GM23338 (cell line): Measurements from ENCODE around the gene FRG2. TPM values are rescaled to one million over a fixed set of nuclear protein-coding genes. Genes with fewer than 3 reads are reported as not detected.
"Not testable (repeated sequence)": the region's sequence is repeated elsewhere in the genome, so short reads cannot be mapped to it uniquely, and the experiment has no call there.

ENCODE experiments used
- ATAC-seq: fragments of 200-7000 bp; cut with Tn5 transposase; 3 replicates; pipeline ENCODE4 v1.9.1; 2020
- DNase-seq: peaks from one replicate; pipeline ENCODE4 v3.0.0-alpha.2; 2015; ENCODE audit warnings: low spot score
- H2AFZ ChIP-seq: fragments of 200-600 bp; sonication (generic); 2 replicates; pipeline ENCODE4 v1.8.0; 2016; ENCODE audit warnings: antibody characterized with exemption, mild to moderate bottlenecking, moderate library complexity
- H3F3A ChIP-seq: fragments of 200-600 bp; sonication (generic); replicated peaks from 2 replicates; pipeline ENCODE4 v1.8.0; 2017; ENCODE audit warnings: antibody characterized with exemption, mixed run types, low read depth
- H3K27ac ChIP-seq: fragments of 200-600 bp; sonication (generic); 2 replicates; pipeline ENCODE4 v1.6.1; 2016; ENCODE audit warnings: low read depth
- H3K27me3 ChIP-seq: fragments of 200-600 bp; sonication (generic); 2 replicates; pipeline ENCODE4 v1.8.0; 2016; ENCODE audit warnings: mild to moderate bottlenecking, mixed run types, moderate library complexity; ENCODE audit not compliant: insufficient read depth
- H3K36me3 ChIP-seq: fragments of 200-600 bp; sonication (generic); 2 replicates; pipeline ENCODE4 v1.8.0; 2016; ENCODE audit warnings: mild to moderate bottlenecking; ENCODE audit not compliant: insufficient read depth
- H3K4me1 ChIP-seq: fragments of 200-600 bp; sonication (generic); 2 replicates; pipeline ENCODE4 v1.8.0; 2016; ENCODE audit warnings: mild to moderate bottlenecking, moderate library complexity; ENCODE audit not compliant: insufficient read depth
- H3K4me2 ChIP-seq: fragments of 200-600 bp; sonication (generic); 2 replicates; pipeline ENCODE4 v1.7.1; 2017; ENCODE audit warnings: mixed run types
- H3K4me3 ChIP-seq: fragments of 200-600 bp; sonication (generic); 2 replicates; pipeline ENCODE4 v1.6.1; 2016; ENCODE audit warnings: mixed run types
- H3K79me2 ChIP-seq: fragments of 200-600 bp; sonication (generic); replicated peaks from 2 replicates; pipeline ENCODE4 v1.8.0; 2017; ENCODE audit warnings: mild to moderate bottlenecking; ENCODE audit not compliant: insufficient read depth
- H3K9me2 ChIP-seq: fragments of 200-600 bp; sonication (generic); 2 replicates; pipeline ENCODE4 v1.8.0; 2017; ENCODE audit not compliant: insufficient read depth
- H4K20me1 ChIP-seq: fragments of 200-600 bp; sonication (generic); replicated peaks from 2 replicates; pipeline ENCODE4 v1.8.0; 2017; ENCODE audit warnings: mild to moderate bottlenecking; ENCODE audit not compliant: insufficient read depth
- H3K27ac Mint-ChIP-seq: 2 replicates; pipeline ENCODE4 v1.8.0; 2020; ENCODE audit warnings: inconsistent platforms, mild to moderate bottlenecking, moderate library complexity, mixed read lengths
- H3K27me3 Mint-ChIP-seq: 3 replicates; pipeline ENCODE4 v1.8.0; 2022; ENCODE audit warnings: low read depth, mild to moderate bottlenecking, moderate library complexity, mixed read lengths, inconsistent platforms; ENCODE audit not compliant: insufficient read depth, poor library complexity
- H3K36me3 Mint-ChIP-seq: 3 replicates; pipeline ENCODE4 v1.8.0; 2021; ENCODE audit warnings: low read depth, mild to moderate bottlenecking, inconsistent platforms, moderate library complexity, mixed read lengths
- H3K4me1 Mint-ChIP-seq: 3 replicates; pipeline ENCODE4 v1.8.0; 2020; ENCODE audit warnings: mild to moderate bottlenecking, inconsistent platforms, mixed read lengths
- H3K4me3 Mint-ChIP-seq: 3 replicates; pipeline ENCODE4 v1.8.0; 2021; ENCODE audit warnings: moderate library complexity, mild to moderate bottlenecking, inconsistent platforms, mixed read lengths
- H3K9me3 Mint-ChIP-seq: 3 replicates; pipeline ENCODE4 v1.8.0; 2020; ENCODE audit warnings: moderate library complexity, mild to moderate bottlenecking, inconsistent platforms, mixed read lengths
- EZH2 ChIP-seq: fragments of 200-600 bp; sonication (generic); IDR thresholded peaks from one replicate; pipeline ENCODE4 v1.8.0; 2017; ENCODE audit warnings: antibody characterized with exemption, mild to moderate bottlenecking, low read depth; ENCODE audit not compliant: unreplicated experiment
- EZH2phosphoT487 ChIP-seq: fragments of 200-600 bp; sonication (generic); IDR thresholded peaks from one replicate; pipeline ENCODE4 v1.8.1; 2018; ENCODE audit warnings: antibody characterized with exemption; ENCODE audit not compliant: unreplicated experiment
- long read RNA-seq: library from polyadenylated mRNA; unstranded; transcript quantifications from one replicate; pipeline ENCODE4 v2.0.0, GENCODE V29; 2020; ENCODE audit not compliant: unreplicated experiment
- polyA plus RNA-seq: library from polyadenylated mRNA; unstranded; fragments of >200 nt; fragmentation: Nextera tagmentation; extraction: Ambion mirVana; gene quantifications from 2 replicates; pipeline ENCODE4 v1.2.1, GENCODE V29; 2016
- total RNA-seq: library from RNA; depleted of rRNA; stranded (reverse); fragments of >200 nt; shearing (Covaris generic); gene quantifications from 2 replicates; pipeline ENCODE4 v1.2.3, GENCODE V29; 2014; rRNA removed

FRG2 gene
- total RNA-seq (not detected in 2 replicates), polyA plus RNA-seq (not detected in 2 replicates)
- long read RNA-seq = 0 reads

- H3K4me1 Mint-ChIP-seq, H3F3A ChIP-seq, H3K4me3 Mint-ChIP-seq, H2AFZ ChIP-seq, H3K4me3 ChIP-seq, H3K27ac ChIP-seq, H3K79me2 ChIP-seq, ATAC-seq, H3K36me3 Mint-ChIP-seq, H4K20me1 ChIP-seq, H3K36me3 ChIP-seq, H3K27ac Mint-ChIP-seq, H3K9me3 Mint-ChIP-seq, H3K9me2 ChIP-seq, H3K4me1 ChIP-seq, DNase-seq, H3K4me2 ChIP-seq: not testable (repeated sequence)
- H3K27me3 Mint-ChIP-seq = peaks cover 10% of the 10 kb centered on the region
- peaks cover 34% of the 10 kb centered on the region for H3K27me3 ChIP-seq
Observed at GRCh38 chr4:190027156-190027555, at the start of gene FRG2. TSS of gene FRG2 (minus strand) at chr4:190027256. CDS start at chr4:190027204, 52 bp downstream.

- H3K9me2 ChIP-seq, H3K36me3 ChIP-seq, H3K4me2 ChIP-seq, ATAC-seq, DNase-seq, H3K27ac Mint-ChIP-seq, H3K4me3 ChIP-seq, H2AFZ ChIP-seq, H3K36me3 Mint-ChIP-seq, H3K4me1 Mint-ChIP-seq, H3K4me3 Mint-ChIP-seq, H3K4me1 ChIP-seq, H3K9me3 Mint-ChIP-seq, H3F3A ChIP-seq, H3K27ac ChIP-seq, H3K79me2 ChIP-seq, H4K20me1 ChIP-seq: not testable (repeated sequence)
- peaks cover 12% of the 10 kb centered on the region for H3K27me3 Mint-ChIP-seq
- peaks cover 21% of the 10 kb centered on the region for H3K27me3 ChIP-seq
Observed at GRCh38 chr4:190068351-190068750, 41.3 kb upstream of the FRG2 start.

- peak; percentile 72 for TF ChIP-seq EZH2phosphoT487
- peak; percentile 95 for TF ChIP-seq EZH2
- not testable (repeated sequence) for ATAC-seq, H3K4me1 Mint-ChIP-seq, H3K9me3 Mint-ChIP-seq, H3K27ac Mint-ChIP-seq, H3K36me3 Mint-ChIP-seq, H3K79me2 ChIP-seq, H3K36me3 ChIP-seq, H4K20me1 ChIP-seq, H3K9me2 ChIP-seq, H3K27ac ChIP-seq, H3K4me3 ChIP-seq, H3F3A ChIP-seq, H3K4me1 ChIP-seq, H2AFZ ChIP-seq, H3K4me2 ChIP-seq
- H3K27me3 ChIP-seq = peaks cover 37% of the 10 kb centered on the region
- H3K4me3 Mint-ChIP-seq = peak overlapping the region; percentile 49; the same call in 1 of the 3 replicates
- DNase-seq = peak; percentile 0
- peaks cover 12% of the 10 kb centered on the region for H3K27me3 Mint-ChIP-seq
Observed at GRCh38 chr4:190064805-190065204, 37.7 kb upstream of the FRG2 start.

GRCh38 chr4:190064342-190064741 lies 37.3 kb upstream of the FRG2 start, which contains the start of gene DBET:
TSS of gene DBET (plus strand) at chr4:190064502.
- peaks cover 12% of the 10 kb centered on the region for H3K27me3 Mint-ChIP-seq
- H3K9me3 Mint-ChIP-seq, ATAC-seq, H3K79me2 ChIP-seq, H3K36me3 ChIP-seq, H3F3A ChIP-seq, H3K9me2 ChIP-seq, H2AFZ ChIP-seq, H3K4me1 Mint-ChIP-seq, H3K4me1 ChIP-seq, H3K27ac Mint-ChIP-seq, H3K4me2 ChIP-seq, H4K20me1 ChIP-seq, H3K4me3 ChIP-seq, H3K36me3 Mint-ChIP-seq, H3K27ac ChIP-seq: not testable (repeated sequence)
- peak within 1 kb of the TSS; percentile 49; the same call in 1 of the 3 replicates for H3K4me3 Mint-ChIP-seq
- DNase-seq = peak; percentile 0
- peaks cover 37% of the 10 kb centered on the region for H3K27me3 ChIP-seq

DNA sequence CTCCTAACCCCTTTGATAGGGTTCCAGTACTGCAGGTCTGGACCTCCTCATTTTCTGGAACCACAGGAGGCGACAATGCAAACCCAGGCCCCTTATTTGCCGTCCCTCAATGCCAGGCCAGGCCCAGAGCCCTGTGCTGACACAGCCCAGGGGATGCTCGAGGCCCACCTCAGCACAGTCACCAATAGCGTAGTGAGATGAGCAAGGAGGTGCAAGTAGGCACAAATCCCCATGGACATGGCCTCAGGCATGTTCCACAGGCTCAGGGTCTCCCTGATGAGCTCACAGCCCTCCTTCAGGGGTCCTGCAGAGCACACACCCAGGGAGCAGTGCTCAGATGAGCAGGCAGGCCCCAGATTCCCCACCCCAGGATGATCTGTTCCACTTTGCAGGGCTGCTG lies 31.9 kb upstream of the FRG2 start:
- H3K36me3 ChIP-seq, H3K79me2 ChIP-seq, H3K4me3 ChIP-seq, H3K4me2 ChIP-seq, H3K9me2 ChIP-seq, ATAC-seq, H3K27me3 Mint-ChIP-seq, H3K27ac Mint-ChIP-seq, H3K4me3 Mint-ChIP-seq, H3F3A ChIP-seq, H4K20me1 ChIP-seq, H3K4me1 ChIP-seq, DNase-seq, H3K4me1 Mint-ChIP-seq, H3K36me3 Mint-ChIP-seq, H2AFZ ChIP-seq, H3K9me3 Mint-ChIP-seq, H3K27ac ChIP-seq: not testable (repeated sequence)
- H3K27me3 ChIP-seq = peaks cover 23% of the 10 kb centered on the region

DNA sequence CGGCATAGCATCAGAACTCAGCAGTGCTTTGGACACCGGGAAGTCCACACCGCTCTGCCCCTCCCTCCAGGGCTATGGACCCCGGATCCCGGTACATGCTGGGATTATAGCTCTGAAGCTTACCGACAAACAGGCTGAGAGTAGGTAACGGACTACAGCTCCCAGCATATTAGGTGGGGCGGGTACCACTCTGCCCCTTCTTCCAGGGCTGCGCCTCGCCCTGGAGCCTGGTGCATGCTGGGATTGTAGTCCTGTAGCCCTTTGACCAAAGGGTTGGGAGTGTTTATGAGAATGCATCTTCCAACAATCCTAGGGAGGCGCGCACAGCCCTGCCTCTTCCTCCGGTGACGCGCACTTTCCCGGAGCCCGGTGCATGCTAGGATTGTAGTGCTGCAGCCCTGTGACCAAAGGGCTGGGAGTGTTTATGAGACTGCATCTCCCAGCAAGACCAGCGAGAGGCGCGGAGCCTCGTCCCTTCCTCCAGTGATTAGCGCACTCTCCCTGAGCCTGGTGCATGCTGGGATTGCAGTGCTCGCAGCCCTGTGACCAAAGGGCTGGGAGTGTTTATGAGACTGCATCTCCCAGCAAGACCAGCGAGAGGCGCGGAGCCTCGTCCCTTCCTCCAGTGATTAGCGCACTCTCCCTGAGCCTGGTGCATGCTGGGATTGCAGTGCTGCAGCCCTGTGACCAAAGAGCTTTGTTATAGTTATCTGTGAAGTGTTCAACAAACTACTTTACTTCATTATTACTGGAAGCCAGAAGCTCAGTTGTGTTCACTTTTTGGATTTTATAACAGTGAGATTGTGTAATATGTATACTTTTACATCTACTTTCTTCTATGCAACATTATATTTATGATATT lies 22.6 kb upstream of the FRG2 start:
- not testable (repeated sequence) for H3K4me2 ChIP-seq, H3K36me3 ChIP-seq, DNase-seq, H3K9me2 ChIP-seq, H2AFZ ChIP-seq, H3K27ac ChIP-seq, H3K4me3 Mint-ChIP-seq, H3K79me2 ChIP-seq, H4K20me1 ChIP-seq, H3K36me3 Mint-ChIP-seq, H3K27ac Mint-ChIP-seq, H3K4me1 Mint-ChIP-seq, H3K4me1 ChIP-seq, H3K27me3 Mint-ChIP-seq, H3F3A ChIP-seq, H3K4me3 ChIP-seq, ATAC-seq, H3K27me3 ChIP-seq
- peaks cover 15% of the 10 kb centered on the region for H3K9me3 Mint-ChIP-seq
